WI38 (cell line): ENCODE results near the gene TARP.

Experiments
- H3K4me3 ChIP-seq: 2 replicates; pipeline ENCODE4 v1.5.1; 2011; ENCODE audit warnings: low read depth, mild to moderate bottlenecking, control low read depth, low read length
- TF ChIP-seq, protein P1 (sequence below): IDR thresholded peaks from 2 replicates; pipeline ENCODE4 v1.5.1; 2012; ENCODE audit warnings: low read depth, mild to moderate bottlenecking, control low read depth, low read length

TARP gene

DNA sequence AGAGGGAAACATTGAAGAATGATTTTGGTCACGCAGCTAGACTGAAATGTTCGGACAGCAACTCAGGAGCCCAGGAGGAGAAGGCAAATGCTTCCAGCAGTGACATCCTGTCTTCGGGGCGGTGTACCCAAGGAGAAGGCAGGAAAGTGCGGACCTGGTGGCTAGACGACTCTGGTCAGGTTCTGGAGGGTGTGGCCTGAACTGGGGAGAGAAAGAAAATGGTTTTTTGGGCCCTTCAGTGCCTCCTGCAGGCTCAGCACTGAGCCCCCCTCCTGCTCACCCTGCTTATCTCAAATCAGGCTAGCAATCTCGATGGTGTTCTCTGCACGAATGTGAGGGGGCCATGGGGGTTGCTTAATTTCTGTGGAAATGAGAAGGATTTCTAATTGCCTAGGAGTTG is 26.7 kb upstream of the TARP start:
- no peak overlapping the region for H3K4me3 ChIP-seq
- TF ChIP-seq, protein P1, sequence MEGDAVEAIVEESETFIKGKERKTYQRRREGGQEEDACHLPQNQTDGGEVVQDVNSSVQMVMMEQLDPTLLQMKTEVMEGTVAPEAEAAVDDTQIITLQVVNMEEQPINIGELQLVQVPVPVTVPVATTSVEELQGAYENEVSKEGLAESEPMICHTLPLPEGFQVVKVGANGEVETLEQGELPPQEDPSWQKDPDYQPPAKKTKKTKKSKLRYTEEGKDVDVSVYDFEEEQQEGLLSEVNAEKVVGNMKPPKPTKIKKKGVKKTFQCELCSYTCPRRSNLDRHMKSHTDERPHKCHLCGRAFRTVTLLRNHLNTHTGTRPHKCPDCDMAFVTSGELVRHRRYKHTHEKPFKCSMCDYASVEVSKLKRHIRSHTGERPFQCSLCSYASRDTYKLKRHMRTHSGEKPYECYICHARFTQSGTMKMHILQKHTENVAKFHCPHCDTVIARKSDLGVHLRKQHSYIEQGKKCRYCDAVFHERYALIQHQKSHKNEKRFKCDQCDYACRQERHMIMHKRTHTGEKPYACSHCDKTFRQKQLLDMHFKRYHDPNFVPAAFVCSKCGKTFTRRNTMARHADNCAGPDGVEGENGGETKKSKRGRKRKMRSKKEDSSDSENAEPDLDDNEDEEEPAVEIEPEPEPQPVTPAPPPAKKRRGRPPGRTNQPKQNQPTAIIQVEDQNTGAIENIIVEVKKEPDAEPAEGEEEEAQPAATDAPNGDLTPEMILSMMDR = no peak

DNA sequence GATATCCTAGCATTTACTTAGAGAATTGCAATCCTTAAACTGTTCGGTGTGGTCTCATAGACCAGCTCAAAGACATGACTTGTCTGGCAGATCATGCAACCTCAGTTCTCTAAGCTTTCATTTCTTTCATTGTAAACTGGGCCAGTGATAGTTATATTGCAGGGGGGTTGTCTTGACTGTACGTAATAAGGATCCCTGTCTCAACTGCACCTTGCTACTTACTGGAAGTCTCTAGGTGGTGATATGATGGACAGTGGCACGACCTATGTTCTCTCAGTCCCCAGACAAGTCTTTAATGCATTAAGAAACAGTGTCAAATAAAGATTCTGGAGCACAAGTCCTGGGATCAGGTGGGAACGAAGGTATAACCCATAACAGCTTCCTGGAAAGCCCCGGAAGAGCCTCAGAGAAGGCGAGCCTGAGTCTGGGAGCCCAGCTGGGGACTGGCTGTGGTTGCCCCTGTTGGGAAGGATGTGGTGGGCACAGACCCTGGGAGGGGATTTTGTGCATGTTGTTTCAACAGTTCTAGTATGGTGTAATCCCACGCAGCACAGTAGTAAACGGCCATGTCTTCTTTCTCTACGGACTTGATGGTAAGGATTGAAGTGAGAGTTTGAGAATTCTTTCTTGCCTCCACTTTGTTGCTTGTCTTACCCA is 26.0 kb upstream of the TARP start:
- TF ChIP-seq, protein P1 = no peak
- no peak overlapping the region for H3K4me3 ChIP-seq

DNA sequence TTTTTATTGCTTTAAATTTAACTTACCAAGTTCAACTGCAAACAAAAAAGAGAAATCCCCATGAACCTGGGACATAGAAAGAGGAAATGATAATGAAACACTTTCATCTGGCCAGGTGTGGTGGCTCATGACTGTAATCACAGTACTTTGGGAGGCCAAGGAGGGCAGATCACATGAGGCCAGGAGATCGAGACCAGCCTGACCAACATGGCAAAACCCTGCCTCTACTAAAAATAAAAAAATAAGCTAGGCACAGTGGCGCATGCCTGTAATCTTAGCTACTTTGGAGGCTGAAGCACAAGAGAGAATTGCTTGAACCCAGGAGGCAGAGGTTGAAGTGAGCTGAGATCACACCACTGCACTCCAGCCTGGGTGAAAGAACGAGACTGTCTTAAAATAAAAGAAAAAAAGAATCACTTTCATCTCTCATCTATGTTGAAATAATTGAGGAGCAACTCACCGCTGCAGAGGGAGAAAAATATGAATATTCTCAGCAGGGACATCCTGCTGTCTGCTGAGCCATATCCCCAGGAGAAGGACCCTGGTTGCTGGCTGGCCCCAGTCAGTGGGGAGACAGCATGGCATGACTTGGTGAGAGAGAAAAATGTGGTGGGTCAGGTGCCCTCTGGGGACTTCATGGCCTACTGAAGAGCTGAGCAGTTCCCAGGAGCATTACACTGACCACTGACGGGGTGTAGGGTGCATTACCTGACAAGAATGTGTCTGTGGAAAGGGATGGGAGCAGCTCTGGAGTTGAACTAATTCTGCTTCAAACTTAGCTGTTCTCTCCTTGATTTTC is 22.8 kb upstream of the TARP start:
- TF ChIP-seq, protein P1 = no peak

DNA sequence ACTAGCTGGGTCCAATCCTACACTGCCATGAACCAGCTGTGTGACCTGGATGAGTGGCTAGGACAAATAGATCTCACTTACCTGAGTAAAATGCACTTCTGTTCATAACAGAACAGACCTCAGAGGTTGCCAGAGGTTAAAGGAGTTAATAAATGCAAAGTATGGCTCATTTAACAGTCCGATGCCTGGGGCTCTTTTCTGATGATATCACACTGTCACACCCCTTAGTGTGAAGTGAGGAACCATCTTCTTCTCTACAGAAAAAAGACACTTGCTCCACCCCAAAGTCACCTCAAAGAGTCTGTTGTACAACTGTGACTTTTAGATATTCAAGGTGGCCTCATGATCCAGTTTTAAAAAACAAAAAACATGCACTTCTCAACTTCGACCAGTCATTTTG is 21.5 kb upstream of the TARP start:
- H3K4me3 ChIP-seq = no peak overlapping the region
- TF ChIP-seq, protein P1 = no peak

More for the DNA sequence above, 22.8 kb upstream of the TARP start:
- no peak overlapping the region for H3K4me3 ChIP-seq

DNA sequence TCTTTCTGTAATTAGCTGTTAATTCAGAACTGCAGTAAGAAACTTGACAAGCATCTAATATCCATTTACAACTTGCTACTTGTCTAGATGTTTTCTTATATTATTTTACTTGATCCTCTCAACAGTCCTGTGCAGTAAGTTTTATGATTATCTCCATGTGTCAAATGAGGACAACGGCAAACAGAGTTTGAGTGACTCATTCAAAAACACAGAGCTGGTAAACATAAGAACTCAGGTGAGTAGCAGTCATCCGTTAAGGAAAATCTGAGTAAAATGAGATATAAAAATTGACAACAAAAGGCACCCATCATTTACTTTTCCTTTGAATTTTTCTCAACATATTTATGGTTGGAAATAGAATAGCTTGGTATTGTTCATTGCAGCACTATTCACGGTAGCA is 19.0 kb upstream of the TARP start:
- no peak overlapping the region for H3K4me3 ChIP-seq
- TF ChIP-seq, protein P1 = no peak

DNA sequence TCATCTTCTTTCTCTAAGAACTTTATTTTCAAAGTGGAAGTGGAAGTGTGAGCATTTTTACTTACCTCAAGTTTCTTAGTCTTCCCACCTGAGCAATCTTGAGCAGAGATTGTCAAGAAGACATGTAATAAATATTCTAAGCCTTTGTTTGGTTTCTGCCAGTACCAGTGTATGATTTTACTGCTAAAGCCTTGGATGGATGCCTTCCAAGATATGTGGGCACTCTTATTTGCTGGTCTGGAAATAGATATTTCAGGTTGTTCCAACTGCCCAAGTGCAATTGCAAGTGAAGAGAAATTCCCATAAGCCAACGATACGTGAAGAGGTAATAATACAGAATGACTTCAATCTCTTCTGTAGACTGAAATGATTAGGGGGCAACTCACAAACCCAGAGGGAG is 18.2 kb upstream of the TARP start:
- TF ChIP-seq, protein P1 = no peak

DNA sequence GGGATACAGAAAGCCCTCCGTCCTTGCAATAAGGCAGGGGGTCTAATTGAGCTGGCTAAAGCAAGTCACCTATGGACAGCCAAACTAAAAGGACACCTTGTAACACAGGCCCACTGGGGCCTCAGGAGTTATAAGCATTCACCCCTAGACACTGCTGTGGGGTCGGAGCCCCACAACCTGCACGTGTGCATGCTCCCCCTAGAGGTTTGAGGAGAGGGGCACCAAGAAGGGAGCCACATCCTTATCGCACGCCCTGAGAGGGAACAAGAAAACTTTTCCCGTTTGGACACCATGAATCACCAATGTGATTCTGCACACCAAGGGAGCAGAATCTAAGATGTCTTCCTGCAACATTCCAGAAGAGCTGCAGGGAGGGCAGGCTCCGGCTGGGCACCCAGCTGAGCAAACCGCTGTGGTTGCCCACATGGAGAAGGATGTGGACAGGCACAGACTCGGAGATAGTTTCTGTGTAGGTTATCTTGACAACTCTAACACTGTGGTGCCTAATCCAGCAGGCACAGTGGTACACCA is 17.7 kb upstream of the TARP start:
- H3K4me3 ChIP-seq = no peak overlapping the region
- TF ChIP-seq, protein P1 = no peak

More for the DNA sequence above, 18.2 kb upstream of the TARP start:
- H3K4me3 ChIP-seq = no peak overlapping the region
